A549 (cell line): Measurements from ENCODE around the gene TRIO.

Experiments
- EHMT2 ChIP-seq: fragments of 200-600 bp; sonication (generic); IDR thresholded peaks from 2 replicates; pipeline ENCODE4 v1.6.1; 2016; ENCODE audit warnings: antibody characterized with exemption, low read depth, mild to moderate bottlenecking, moderate library complexity
- ESRRA ChIP-seq: fragments of 150-350 bp; IDR thresholded peaks from 2 replicates; pipeline ENCODE4 v1.6.1; 2014; ENCODE audit warnings: mild to moderate bottlenecking, low read length, borderline replicate concordance
- JUN ChIP-seq, 2 experiments: fragments of >200 bp; sonication (Bioruptor Twin); formaldehyde crosslinking; IDR thresholded peaks; 2 replicates in 1 of 2; 3 replicates in 1 of 2; pipeline ENCODE4 v1.6.1; 2016 to 2017
- JUNB ChIP-seq: fragments of >200 bp; sonication (Bioruptor Twin); formaldehyde crosslinking; IDR thresholded peaks from 2 replicates; pipeline ENCODE4 v1.6.1; 2016
- POLR2A ChIP-seq: IDR thresholded peaks from 2 replicates; pipeline ENCODE4 v1.6.1; 2012; ENCODE audit warnings: mild to moderate bottlenecking, low read length
- POLR2AphosphoS2 ChIP-seq: conservative IDR thresholded peaks from 2 replicates; pipeline ENCODE4 v1.6.1; 2012; ENCODE audit warnings: low read length, improper control_type of control experiment, inconsistent platforms
- RAD21 ChIP-seq, 2 experiments: fragments of >200 bp in 1 of 2; sonication (Bioruptor Twin) in 1 of 2; formaldehyde crosslinking in 1 of 2; IDR thresholded peaks in 1 of 2; conservative IDR thresholded peaks in 1 of 2; 2 replicates in 1 of 2; 3 replicates in 1 of 2; pipeline ENCODE4 v1.6.1; 2012 to 2018; ENCODE audit warnings: inconsistent platforms in 1 of 2
- SREBF2 ChIP-seq: fragments of 450-650 bp; IDR thresholded peaks from 2 replicates; pipeline ENCODE4 v1.6.1; 2014; ENCODE audit warnings: mild to moderate bottlenecking, moderate library complexity
- TF ChIP-seq, protein P1 (sequence below): fragments of >200 bp; sonication (Bioruptor Twin); formaldehyde crosslinking; IDR thresholded peaks from 3 replicates; pipeline ENCODE4 v1.5.1; 2016

DNA sequence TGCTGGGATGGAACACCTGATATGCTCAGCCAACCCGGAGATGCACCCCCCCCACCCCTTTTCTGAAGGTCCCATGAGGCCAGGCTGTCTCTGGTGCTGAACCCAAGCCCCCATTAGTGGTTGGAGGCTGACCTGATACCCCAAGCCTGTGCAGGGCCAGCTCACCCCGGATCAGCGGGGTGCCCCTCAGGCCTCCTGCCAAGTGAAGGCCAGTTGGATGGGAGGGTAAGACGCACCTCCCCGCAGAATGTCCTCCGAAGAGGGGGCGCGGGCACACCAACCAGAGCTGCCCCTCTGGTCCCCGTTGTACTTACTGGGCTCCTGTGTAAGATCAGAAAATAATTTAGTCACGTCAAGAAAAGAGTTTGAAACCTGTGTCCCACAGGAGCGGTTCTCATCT, 361.7 kb downstream of the TRIO start:
- TF ChIP-seq POLR2AphosphoS2 (no peak), RAD21 (conservative IDR thresholded peaks at IDR 0.05 in 1 of 2, IDR thresholded peaks at IDR 0.05 in 1 of 2) (no peak), SREBF2 (no peak), EHMT2 (no peak), POLR2A (no peak), JUNB (no peak), ESRRA (no peak), JUN (IDR thresholded peaks at IDR 0.05) (no peak)
- TF ChIP-seq, protein P1, sequence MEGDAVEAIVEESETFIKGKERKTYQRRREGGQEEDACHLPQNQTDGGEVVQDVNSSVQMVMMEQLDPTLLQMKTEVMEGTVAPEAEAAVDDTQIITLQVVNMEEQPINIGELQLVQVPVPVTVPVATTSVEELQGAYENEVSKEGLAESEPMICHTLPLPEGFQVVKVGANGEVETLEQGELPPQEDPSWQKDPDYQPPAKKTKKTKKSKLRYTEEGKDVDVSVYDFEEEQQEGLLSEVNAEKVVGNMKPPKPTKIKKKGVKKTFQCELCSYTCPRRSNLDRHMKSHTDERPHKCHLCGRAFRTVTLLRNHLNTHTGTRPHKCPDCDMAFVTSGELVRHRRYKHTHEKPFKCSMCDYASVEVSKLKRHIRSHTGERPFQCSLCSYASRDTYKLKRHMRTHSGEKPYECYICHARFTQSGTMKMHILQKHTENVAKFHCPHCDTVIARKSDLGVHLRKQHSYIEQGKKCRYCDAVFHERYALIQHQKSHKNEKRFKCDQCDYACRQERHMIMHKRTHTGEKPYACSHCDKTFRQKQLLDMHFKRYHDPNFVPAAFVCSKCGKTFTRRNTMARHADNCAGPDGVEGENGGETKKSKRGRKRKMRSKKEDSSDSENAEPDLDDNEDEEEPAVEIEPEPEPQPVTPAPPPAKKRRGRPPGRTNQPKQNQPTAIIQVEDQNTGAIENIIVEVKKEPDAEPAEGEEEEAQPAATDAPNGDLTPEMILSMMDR = no peak
